Heart left ventricle (tissue), 16 donors: Measurements from ENCODE around the gene ARMC6. TPM values are rescaled to one million over a fixed set of nuclear protein-coding genes. Genes with fewer than 3 reads are reported as not detected.

Source experiments
- ATAC-seq, 4 donors: fragments of 200-7000 bp; cut with Tn5 transposase; one replicate each; pipeline ENCODE4 v1.9.1; 2020 to 2022; ENCODE audit warnings: moderate library complexity in 4 of 4, mild to moderate bottlenecking in 3 of 4, moderate number of reproducible peaks in 1 of 4
- DNase-seq, 5 donors: peaks; one replicate each; pipeline ENCODE4 v3.0.0-alpha.2; 2020
- H3K27ac ChIP-seq, 12 donors: fragments of 200-600 bp; sonication (generic) in 4 of 12; one replicate each; pipeline versions ENCODE4 v1.5.0 to v1.8.0; 2016 to 2022; ENCODE audit warnings: mild to moderate bottlenecking in 2 of 12
- H3K27me3 ChIP-seq, 9 donors: fragments of 200-600 bp; sonication (generic) in 2 of 9; one replicate each; pipeline versions ENCODE4 v1.5.1 to v1.8.0; 2016 to 2022; ENCODE audit warnings: mild to moderate bottlenecking in 3 of 9
- H3K36me3 ChIP-seq, 9 donors: fragments of 200-600 bp; sonication (generic) in 2 of 9; one replicate each; pipeline versions ENCODE4 v1.5.0 to v1.8.0; 2018 to 2022; ENCODE audit warnings: mild to moderate bottlenecking in 2 of 9
- H3K4me1 ChIP-seq, 12 donors: fragments of 200-600 bp; sonication (generic) in 4 of 12; one replicate each; pipeline versions ENCODE4 v1.5.0 to v1.8.0; 2016 to 2022; ENCODE audit warnings: mild to moderate bottlenecking in 3 of 12
- H3K4me3 ChIP-seq, 12 donors: fragments of 200-600 bp; sonication (generic) in 4 of 12; one replicate each; pipeline versions ENCODE4 v1.5.0 to v1.8.0; 2017 to 2022; ENCODE audit warnings: mild to moderate bottlenecking in 9 of 12, moderate library complexity in 4 of 12
- H3K9me3 ChIP-seq, 12 donors: fragments of 200-600 bp; sonication (generic) in 4 of 12; one replicate each; pipeline versions ENCODE4 v1.5.0 to v1.8.0; 2016 to 2022; ENCODE audit warnings: mild to moderate bottlenecking in 1 of 12
- POLR2A ChIP-seq, 2 donors: fragments of 450-650 bp; IDR thresholded peaks; one replicate each; pipeline ENCODE4 v1.6.1; 2017; ENCODE audit warnings: antibody characterized with exemption in 2 of 2, mild to moderate bottlenecking in 2 of 2, moderate library complexity in 2 of 2
- WGBS, 4 donors: extraction: QIAGEN DNeasy Blood & Tissue Kit in 2 of 4; methylation state at CpG; one replicate each; pipeline versions ENCODE4 v1.1.5 to v1.1.7; 2013 to 2018; 5-methylcytosine and 5-hydroxymethylcytosine counted together
- intact Hi-C, 10 donors: fragments of 100-400 bp; cut with DNase I; formaldehyde crosslinking; loops; one replicate each; pipeline versions ENCODE4 v1.11.1 to v1.14.2; 2022
- polyA plus RNA-seq, 2 donors: library from polyadenylated mRNA; stranded (reverse); fragments of 200-250 nt; gene quantifications; one replicate each; pipeline ENCODE4 v1.2.3, GENCODE V29; 2013
- total RNA-seq, 9 donors: library from RNA; depleted of rRNA in 2 of 9; stranded (reverse); fragments of >200 nt in 2 of 9; fragmentation: NEBNext Ultra II Directional in 3 of 9; extraction: Animal tissue kit (Norgen Biotek cat#: 25700) in 3 of 9; gene quantifications; one replicate each; pipeline versions ENCODE4 v1.1.0 to v1.2.4, GENCODE V29; 2016 to 2023
- TF ChIP-seq, protein P1 (sequence below), 12 donors: fragments of 200-600 bp; sonication (generic) in 4 of 12; IDR thresholded peaks; one replicate each; pipeline versions ENCODE4 v1.5.0 to v1.8.0; 2018 to 2022; ENCODE audit warnings: antibody characterized with exemption in 12 of 12, mild to moderate bottlenecking in 5 of 12
- donor health status: ischemic (EF 13 %, LVEDD 7.1; RV severe dilation, severe dysfunction).
- donor health status: healthy with polysubstance abuse.
- donor health status: DM: no; HTN: yes; CAD: no.
- donor health status: DM: no; HTN: no; CAD: no.
- donor health status: ischemic (EF 25% LVEDD 6.9; RV normal size, moderate dysfunction).
- donor health status: ischemic (EF 25% LVEDD 5.7; RV mildly dilated, moderate dysfunction).
- donor health status: healthy.
- donor health status: DM: yes; HTN: yes; CAD: no.
- donor health status: ischemic (EF 35%, LVEDD 5.7; RV mildly dilated, moderate dysfunction).
- donor health status: nonischemic (EF 11% LVEDD 7.7; RV severe dilation, severe dysfunction).
- donor health status: DM: yes; HTN: yes; CAD: no.
- donor health status: PGD.
- donor health status: ischemic (EF 29% LVEDD 5.4; RV normal size, mild dysfunction).
- donor health status: nonischemic (EF 23%, LVEDD 6.1; RV moderate dilation, normal function).

ARMC6 gene
- total and polyA plus RNA-seq, 11 donors: 9.9 to 24.7 (median 18.0) TPM

- Histone ChIP-seq H3K27me3 (no peaks in the 10 kb centered on the region), H3K9me3 (no peaks in the 10 kb centered on the region), H3K4me1 (peaks cover 0 to 20% (median 2%) of the 10 kb centered on the region in 12 donors), H3K36me3 (peaks cover 0 to 29% (median 22%) of the 10 kb centered on the region in 9 donors), H3K4me3 (no peak overlapping the region), H3K27ac (no peak overlapping the region)
- WGBS, 4 donors: 69 to 79% (median 75%) methylated on average over 4 of the region's 4 CpGs
- DNase-seq (no peak), ATAC-seq (no peak)
- intact Hi-C loops: no loop called here
- no peak for TF ChIP-seq POLR2A (IDR thresholded peaks at IDR 0.05)
- TF ChIP-seq, protein P1, sequence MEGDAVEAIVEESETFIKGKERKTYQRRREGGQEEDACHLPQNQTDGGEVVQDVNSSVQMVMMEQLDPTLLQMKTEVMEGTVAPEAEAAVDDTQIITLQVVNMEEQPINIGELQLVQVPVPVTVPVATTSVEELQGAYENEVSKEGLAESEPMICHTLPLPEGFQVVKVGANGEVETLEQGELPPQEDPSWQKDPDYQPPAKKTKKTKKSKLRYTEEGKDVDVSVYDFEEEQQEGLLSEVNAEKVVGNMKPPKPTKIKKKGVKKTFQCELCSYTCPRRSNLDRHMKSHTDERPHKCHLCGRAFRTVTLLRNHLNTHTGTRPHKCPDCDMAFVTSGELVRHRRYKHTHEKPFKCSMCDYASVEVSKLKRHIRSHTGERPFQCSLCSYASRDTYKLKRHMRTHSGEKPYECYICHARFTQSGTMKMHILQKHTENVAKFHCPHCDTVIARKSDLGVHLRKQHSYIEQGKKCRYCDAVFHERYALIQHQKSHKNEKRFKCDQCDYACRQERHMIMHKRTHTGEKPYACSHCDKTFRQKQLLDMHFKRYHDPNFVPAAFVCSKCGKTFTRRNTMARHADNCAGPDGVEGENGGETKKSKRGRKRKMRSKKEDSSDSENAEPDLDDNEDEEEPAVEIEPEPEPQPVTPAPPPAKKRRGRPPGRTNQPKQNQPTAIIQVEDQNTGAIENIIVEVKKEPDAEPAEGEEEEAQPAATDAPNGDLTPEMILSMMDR (IDR thresholded peaks at IDR 0.05): no peak
These were observed 6.5 kb downstream of the ARMC6 start for GRCh38 chr19:19039901-19040300.

DNA sequence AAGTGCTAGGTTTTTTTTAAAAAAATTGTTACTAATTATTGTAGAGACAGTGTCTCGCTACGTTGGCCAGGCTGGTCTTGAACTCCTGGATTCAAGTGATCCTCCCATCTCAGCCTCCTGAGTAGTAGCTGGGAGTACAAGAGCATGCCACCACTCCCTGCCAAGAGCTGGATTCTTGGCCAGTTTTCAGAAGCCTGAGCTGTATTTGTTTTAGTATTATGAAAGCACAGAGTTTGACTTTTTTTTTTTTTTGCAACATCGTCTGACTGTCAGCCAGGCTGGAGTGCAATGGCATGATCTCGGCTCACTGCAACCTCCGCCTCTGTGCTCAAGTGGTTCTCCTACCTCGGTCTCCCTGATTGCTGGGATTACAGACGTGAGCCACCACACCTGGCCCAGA, 7.0 kb downstream of the ARMC6 start:
- TF ChIP-seq POLR2A (IDR thresholded peaks at IDR 0.05): no peak
- TF ChIP-seq, protein P1 (IDR thresholded peaks at IDR 0.05): no peak
- 55 to 79% (median 67%) methylated on average over 7 of the region's 7 CpGs for WGBS, 4 donors
- no peaks in the 10 kb centered on the region for H3K27me3 ChIP-seq
- intact Hi-C loops: no loop called here
- H3K27ac ChIP-seq: no peak overlapping the region
- H3K9me3 ChIP-seq: no peaks in the 10 kb centered on the region
- H3K36me3 ChIP-seq: peaks cover 0 to 35% (median 25%) of the 10 kb centered on the region in 9 donors
- H3K4me3 ChIP-seq: no peak overlapping the region
- DNase-seq: peak in 2 of 5 donors; percentile 50 to 53
- ATAC-seq: peak in 3 of 4 donors; percentile 29 to 46 (median 42)
- H3K4me1 ChIP-seq: peaks cover 0 to 16% (median 2%) of the 10 kb centered on the region in 12 donors

GRCh38 chr19:19042732-19043280, 9.4 kb downstream of the ARMC6 start:
- Histone ChIP-seq H3K27me3 (no peaks in the 10 kb centered on the region), H3K4me3 (no peak overlapping the region), H3K36me3 (peaks cover 0 to 54% (median 33%) of the 10 kb centered on the region in 9 donors), H3K27ac (no peak overlapping the region), H3K4me1 (peaks cover 0 to 16% (median 2%) of the 10 kb centered on the region in 12 donors), H3K9me3 (no peaks in the 10 kb centered on the region)
- 93 to 97% (median 95%) methylated on average over 12 to 13 of the region's 13 CpGs for WGBS, 4 donors
- ATAC-seq (no peak), DNase-seq (no peak)
- intact Hi-C loops: no loop called here
- TF ChIP-seq, protein P1 (IDR thresholded peaks at IDR 0.05): no peak
- TF ChIP-seq POLR2A (IDR thresholded peaks at IDR 0.05): no peak

- WGBS, 4 donors: 86 to 100% (median 90%) methylated on average over 1 to 6 of the region's 6 CpGs
- Histone ChIP-seq H3K27ac (no peak overlapping the region), H3K4me3 (no peak overlapping the region), H3K4me1 (peaks cover 0 to 16% (median 2%) of the 10 kb centered on the region in 12 donors), H3K9me3 (no peaks in the 10 kb centered on the region), H3K27me3 (no peaks in the 10 kb centered on the region), H3K36me3 (peaks cover 0 to 56% (median 33%) of the 10 kb centered on the region in 9 donors)
- DNase-seq: no peak
- intact Hi-C loops: no loop called here
- ATAC-seq: peak in 1 of 4 donors; percentile 17
- TF ChIP-seq, protein P1 (IDR thresholded peaks at IDR 0.05): no peak
- TF ChIP-seq POLR2A (IDR thresholded peaks at IDR 0.05): no peak
These were observed 10.1 kb downstream of the ARMC6 start for GRCh38 chr19:19043481-19043880.
